SW480 (cell line): ENCODE measurements around the gene RASGRF2.

Experiments used
- DNase-seq: peaks from one replicate; pipeline ENCODE4 v3.0.0-alpha.2; 2016; ENCODE audit warnings: low spot score

Gene RASGRF2

GRCh38 chr5:80959768-80960442, at the start of gene RASGRF2:
TSS of gene RASGRF2 (plus strand) at chr5:80960363. CDS start at chr5:80960739, 376 bp downstream.
- peak; percentile 64 for DNase-seq

GRCh38 chr5:80912479-80912878, 47.7 kb upstream of the RASGRF2 start:
- no peak for DNase-seq

GRCh38 chr5:80915716-80916115, 44.4 kb upstream of the RASGRF2 start:
- no peak for DNase-seq

GRCh38 chr5:80916676-80917075, 43.5 kb upstream of the RASGRF2 start:
- no peak for DNase-seq

- DNase-seq: no peak
Observed at GRCh38 chr5:80917631-80918030, 42.5 kb upstream of the RASGRF2 start.

GRCh38 chr5:80919678-80920196, 40.4 kb upstream of the RASGRF2 start:
- no peak for DNase-seq

- DNase-seq: no peak
Observed at GRCh38 chr5:80920333-80920732, 39.8 kb upstream of the RASGRF2 start.

GRCh38 chr5:80921026-80921425, 39.1 kb upstream of the RASGRF2 start:
- no peak for DNase-seq

- DNase-seq: no peak
Observed at GRCh38 chr5:80925931-80926330, 34.2 kb upstream of the RASGRF2 start.

- DNase-seq: no peak
Observed at GRCh38 chr5:80926536-80926935, 33.6 kb upstream of the RASGRF2 start.

GRCh38 chr5:80926979-80927656, 33.0 kb upstream of the RASGRF2 start:
- no peak for DNase-seq

GRCh38 chr5:80928073-80928472, 32.1 kb upstream of the RASGRF2 start:
- DNase-seq: no peak

GRCh38 chr5:80930940-80931339, 29.2 kb upstream of the RASGRF2 start:
- DNase-seq: no peak

GRCh38 chr5:80931411-80931810, 28.8 kb upstream of the RASGRF2 start:
- no peak for DNase-seq

GRCh38 chr5:80933036-80933435, 27.1 kb upstream of the RASGRF2 start:
- no peak for DNase-seq

- DNase-seq: no peak
Observed at GRCh38 chr5:80934751-80935150, 25.4 kb upstream of the RASGRF2 start.

GRCh38 chr5:80935811-80936385, 24.3 kb upstream of the RASGRF2 start:
- DNase-seq: no peak

GRCh38 chr5:80936881-80937280, 23.3 kb upstream of the RASGRF2 start:
- no peak for DNase-seq

- DNase-seq: peak; percentile 37
Observed at GRCh38 chr5:80937584-80938356, 22.4 kb upstream of the RASGRF2 start.

- no peak for DNase-seq
Observed at GRCh38 chr5:80941496-80941895, 18.7 kb upstream of the RASGRF2 start.

- DNase-seq: no peak
Observed at GRCh38 chr5:80951366-80951765, 8.8 kb upstream of the RASGRF2 start.

GRCh38 chr5:80953587-80953986, 6.6 kb upstream of the RASGRF2 start:
- no peak for DNase-seq
